ENCODE results near the gene CUTA. TPM values are rescaled to one million over a fixed set of nuclear protein-coding genes. Genes with fewer than 3 reads are reported as not detected.
"Not testable (repeated sequence)": the region's sequence is repeated elsewhere in the genome, so short reads cannot be mapped to it uniquely, and the experiment has no call there.

The CUTA gene
- total and polyA plus RNA-seq, 2 experiments from 2014 or later, result 207 to 421 TPM

- H3K79me2 ChIP-seq (replicated peaks; ENCODE audit: insufficient read depth); H3K9me2 ChIP-seq (ENCODE audit: insufficient read depth); H3K4me2 ChIP-seq; H3K9me3 Mint-ChIP-seq; H4K20me1 ChIP-seq (replicated peaks; ENCODE audit: insufficient read depth); DNase-seq (ENCODE audit: low spot score); H3K27me3 ChIP-seq (ENCODE audit: insufficient read depth); H3K27ac ChIP-seq (ENCODE audit: low read depth); ATAC-seq; H3K4me3 Mint-ChIP-seq; H3K27me3 Mint-ChIP-seq (ENCODE audit: insufficient read depth, low read depth, poor library complexity); H3K36me3 ChIP-seq (ENCODE audit: insufficient read depth); H3K4me3 ChIP-seq; H3K27ac Mint-ChIP-seq; H3F3A ChIP-seq (replicated peaks; ENCODE audit: low read depth); H3K36me3 Mint-ChIP-seq (ENCODE audit: low read depth): not testable (repeated sequence)
- Histone ChIP-seq H2AFZ (peak overlapping the region; percentile 24; the same call in 1 of the 2 replicates), H3K4me1 (ENCODE audit: insufficient read depth) (peaks cover 27% of the 10 kb centered on the region)
- peaks cover 31% of the 10 kb centered on the region for H3K4me1 Mint-ChIP-seq
Observed at GRCh38 chr6:33371901-33372300, 46.0 kb downstream of the CUTA start.

DNA sequence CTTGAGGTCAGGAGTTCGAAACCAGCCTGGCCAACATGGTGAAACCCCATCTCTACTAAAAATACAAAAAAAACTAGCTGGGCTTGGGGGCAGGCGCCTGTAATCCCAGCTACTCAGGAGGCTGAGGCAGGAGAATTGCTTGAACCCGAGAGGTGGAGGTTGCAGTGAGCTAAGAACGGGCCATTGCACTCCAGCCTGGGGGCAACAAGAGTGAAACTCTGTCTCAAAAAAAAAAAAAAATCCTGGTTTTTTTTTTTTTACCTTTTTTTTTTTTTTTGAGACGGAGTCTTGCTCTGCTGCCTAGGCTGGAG, 50.2 kb downstream of the CUTA start:
- not testable (repeated sequence) for H3K9me3 Mint-ChIP-seq; H3F3A ChIP-seq (replicated peaks; ENCODE audit: low read depth); H2AFZ ChIP-seq; H3K36me3 ChIP-seq (ENCODE audit: insufficient read depth); H4K20me1 ChIP-seq (replicated peaks; ENCODE audit: insufficient read depth); H3K4me1 ChIP-seq (ENCODE audit: insufficient read depth); H3K4me3 ChIP-seq; DNase-seq (ENCODE audit: low spot score); H3K27me3 ChIP-seq (ENCODE audit: insufficient read depth); H3K9me2 ChIP-seq (ENCODE audit: insufficient read depth); H3K36me3 Mint-ChIP-seq (ENCODE audit: low read depth); H3K4me2 ChIP-seq; H3K4me3 Mint-ChIP-seq; H3K27ac ChIP-seq (ENCODE audit: low read depth); H3K27me3 Mint-ChIP-seq (ENCODE audit: insufficient read depth, low read depth, poor library complexity); H3K27ac Mint-ChIP-seq; ATAC-seq; H3K79me2 ChIP-seq (replicated peaks; ENCODE audit: insufficient read depth)
- H3K4me1 Mint-ChIP-seq, result peaks cover 11% of the 10 kb centered on the region

DNA sequence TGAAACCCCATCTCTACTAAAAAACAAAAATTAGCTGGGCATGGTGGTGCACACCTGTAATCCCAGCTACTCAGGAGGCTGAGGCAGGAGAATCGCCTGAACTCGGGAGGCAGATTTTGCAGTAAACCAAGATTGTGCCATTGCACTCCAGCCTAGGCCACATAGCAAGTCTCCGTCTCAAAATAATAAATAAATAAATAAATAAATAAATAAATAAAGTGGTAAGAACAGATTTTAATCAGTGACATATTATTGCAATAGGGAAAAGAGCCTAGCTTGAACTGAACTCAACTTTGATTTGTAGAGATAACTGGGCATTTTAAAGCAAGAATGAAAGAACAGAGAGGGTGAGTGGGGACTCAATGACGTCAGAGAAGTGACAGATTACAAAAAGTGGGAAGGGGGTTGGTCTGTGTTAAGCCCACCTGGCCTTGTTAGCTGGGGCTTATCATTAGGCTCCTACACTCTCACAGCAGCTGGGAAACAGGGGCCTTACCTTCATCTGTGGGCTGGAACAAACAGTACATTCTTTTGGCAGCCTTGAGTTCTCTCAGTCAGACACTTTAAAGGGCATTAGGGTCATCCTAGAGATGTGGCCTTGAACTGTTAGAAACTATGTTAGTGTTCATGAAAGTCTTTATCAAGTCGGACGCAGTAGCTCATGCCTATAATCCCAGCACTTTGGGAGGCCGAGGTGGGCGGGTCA, 50.7 kb downstream of the CUTA start:
- no peak for ATAC-seq
- H3K4me3 Mint-ChIP-seq, result no peak overlapping the region
- TF ChIP-seq, protein P1, sequence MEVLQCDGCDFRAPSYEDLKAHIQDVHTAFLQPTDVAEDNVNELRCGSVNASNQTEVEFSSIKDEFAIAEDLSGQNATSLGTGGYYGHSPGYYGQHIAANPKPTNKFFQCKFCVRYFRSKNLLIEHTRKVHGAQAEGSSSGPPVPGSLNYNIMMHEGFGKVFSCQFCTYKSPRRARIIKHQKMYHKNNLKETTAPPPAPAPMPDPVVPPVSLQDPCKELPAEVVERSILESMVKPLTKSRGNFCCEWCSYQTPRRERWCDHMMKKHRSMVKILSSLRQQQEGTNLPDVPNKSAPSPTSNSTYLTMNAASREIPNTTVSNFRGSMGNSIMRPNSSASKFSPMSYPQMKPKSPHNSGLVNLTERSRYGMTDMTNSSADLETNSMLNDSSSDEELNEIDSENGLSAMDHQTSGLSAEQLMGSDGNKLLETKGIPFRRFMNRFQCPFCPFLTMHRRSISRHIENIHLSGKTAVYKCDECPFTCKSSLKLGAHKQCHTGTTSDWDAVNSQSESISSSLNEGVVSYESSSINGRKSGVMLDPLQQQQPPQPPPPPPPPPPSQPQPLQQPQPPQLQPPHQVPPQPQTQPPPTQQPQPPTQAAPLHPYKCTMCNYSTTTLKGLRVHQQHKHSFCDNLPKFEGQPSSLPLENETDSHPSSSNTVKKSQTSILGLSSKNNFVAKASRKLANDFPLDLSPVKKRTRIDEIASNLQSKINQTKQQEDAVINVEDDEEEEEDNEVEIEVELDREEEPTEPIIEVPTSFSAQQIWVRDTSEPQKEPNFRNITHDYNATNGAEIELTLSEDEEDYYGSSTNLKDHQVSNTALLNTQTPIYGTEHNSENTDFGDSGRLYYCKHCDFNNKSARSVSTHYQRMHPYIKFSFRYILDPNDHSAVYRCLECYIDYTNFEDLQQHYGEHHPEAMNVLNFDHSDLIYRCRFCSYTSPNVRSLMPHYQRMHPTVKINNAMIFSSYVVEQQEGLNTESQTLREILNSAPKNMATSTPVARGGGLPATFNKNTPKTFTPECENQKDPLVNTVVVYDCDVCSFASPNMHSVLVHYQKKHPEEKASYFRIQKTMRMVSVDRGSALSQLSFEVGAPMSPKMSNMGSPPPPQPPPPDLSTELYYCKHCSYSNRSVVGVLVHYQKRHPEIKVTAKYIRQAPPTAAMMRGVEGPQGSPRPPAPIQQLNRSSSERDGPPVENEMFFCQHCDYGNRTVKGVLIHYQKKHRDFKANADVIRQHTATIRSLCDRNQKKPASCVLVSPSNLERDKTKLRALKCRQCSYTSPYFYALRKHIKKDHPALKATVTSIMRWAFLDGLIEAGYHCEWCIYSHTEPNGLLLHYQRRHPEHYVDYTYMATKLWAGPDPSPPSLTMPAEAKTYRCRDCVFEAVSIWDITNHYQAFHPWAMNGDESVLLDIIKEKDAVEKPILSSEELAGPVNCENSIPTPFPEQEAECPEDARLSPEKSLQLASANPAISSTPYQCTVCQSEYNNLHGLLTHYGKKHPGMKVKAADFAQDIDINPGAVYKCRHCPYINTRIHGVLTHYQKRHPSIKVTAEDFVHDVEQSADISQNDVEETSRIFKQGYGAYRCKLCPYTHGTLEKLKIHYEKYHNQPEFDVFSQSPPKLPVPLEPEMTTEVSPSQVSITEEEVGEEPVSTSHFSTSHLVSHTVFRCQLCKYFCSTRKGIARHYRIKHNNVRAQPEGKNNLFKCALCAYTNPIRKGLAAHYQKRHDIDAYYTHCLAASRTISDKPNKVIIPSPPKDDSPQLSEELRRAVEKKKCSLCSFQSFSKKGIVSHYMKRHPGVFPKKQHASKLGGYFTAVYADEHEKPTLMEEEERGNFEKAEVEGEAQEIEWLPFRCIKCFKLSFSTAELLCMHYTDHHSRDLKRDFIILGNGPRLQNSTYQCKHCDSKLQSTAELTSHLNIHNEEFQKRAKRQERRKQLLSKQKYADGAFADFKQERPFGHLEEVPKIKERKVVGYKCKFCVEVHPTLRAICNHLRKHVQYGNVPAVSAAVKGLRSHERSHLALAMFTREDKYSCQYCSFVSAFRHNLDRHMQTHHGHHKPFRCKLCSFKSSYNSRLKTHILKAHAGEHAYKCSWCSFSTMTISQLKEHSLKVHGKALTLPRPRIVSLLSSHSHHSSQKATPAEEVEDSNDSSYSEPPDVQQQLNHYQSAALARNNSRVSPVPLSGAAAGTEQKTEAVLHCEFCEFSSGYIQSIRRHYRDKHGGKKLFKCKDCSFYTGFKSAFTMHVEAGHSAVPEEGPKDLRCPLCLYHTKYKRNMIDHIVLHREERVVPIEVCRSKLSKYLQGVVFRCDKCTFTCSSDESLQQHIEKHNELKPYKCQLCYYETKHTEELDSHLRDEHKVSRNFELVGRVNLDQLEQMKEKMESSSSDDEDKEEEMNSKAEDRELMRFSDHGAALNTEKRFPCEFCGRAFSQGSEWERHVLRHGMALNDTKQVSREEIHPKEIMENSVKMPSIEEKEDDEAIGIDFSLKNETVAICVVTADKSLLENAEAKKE (CRISPR knock-in tag; IDR thresholded peaks at IDR 0.05), result no peak
- TF ChIP-seq EZH2 (IDR thresholded peaks at IDR 0.05; ENCODE audit: low read depth, unreplicated experiment) (no peak), NANOG (IDR thresholded peaks at IDR 0.05; ENCODE audit: borderline replicate concordance) (no peak), ZNF331 (CRISPR knock-in tag; IDR thresholded peaks at IDR 0.05; ENCODE audit: low read depth) (no peak), POLR2AphosphoS5 (IDR thresholded peaks at IDR 0.05; ENCODE audit: low read depth) (no peak), REST (IDR thresholded peaks at IDR 0.05; ENCODE audit: unreplicated experiment) (no peak), JUNB (IDR thresholded peaks at IDR 0.05; ENCODE audit: unreplicated experiment) (no peak)

More for the DNA sequence above, 50.7 kb downstream of the CUTA start:
- no peaks in the 10 kb centered on the region for H4K20me1 ChIP-seq (replicated peaks; ENCODE audit: insufficient read depth)
- no peaks in the 10 kb centered on the region for H3K27me3 ChIP-seq (ENCODE audit: insufficient read depth)
- H3K4me1 Mint-ChIP-seq, result peaks cover 6% of the 10 kb centered on the region
- no peaks in the 10 kb centered on the region for H3K36me3 Mint-ChIP-seq (ENCODE audit: low read depth)
- H3K4me3 ChIP-seq, result no peak overlapping the region
- no peak for DNase-seq (ENCODE audit: low spot score)
- H3K27me3 Mint-ChIP-seq (ENCODE audit: insufficient read depth, low read depth, poor library complexity), result peaks cover 7% of the 10 kb centered on the region
- peaks cover under 1% of the 10 kb centered on the region; the same call in 1 of the 2 replicates for H3K4me1 ChIP-seq (ENCODE audit: insufficient read depth)
- no peak overlapping the region for H3K27ac Mint-ChIP-seq
- no peak overlapping the region for H3K4me2 ChIP-seq
- no peaks in the 10 kb centered on the region for H3K79me2 ChIP-seq (replicated peaks; ENCODE audit: insufficient read depth)
- no peaks in the 10 kb centered on the region for H3K9me3 Mint-ChIP-seq
- H3K27ac ChIP-seq (ENCODE audit: low read depth), result no peak overlapping the region
- no peaks in the 10 kb centered on the region for H3K36me3 ChIP-seq (ENCODE audit: insufficient read depth)
- H2AFZ ChIP-seq, result no peak overlapping the region
- 0 out of 2 replicates have a peak, but pooled peaks cover 3% of the 10 kb centered on the region for H3F3A ChIP-seq (replicated peaks; ENCODE audit: low read depth)
- H3K9me2 ChIP-seq (ENCODE audit: insufficient read depth), result no peaks in the 10 kb centered on the region

Data from GM23338 (cell line).